Left ventricle myocardium inferior (tissue), 1 donor: ENCODE measurements around the gene CKAP4. TPM values are rescaled to one million over a fixed set of nuclear protein-coding genes. Genes with fewer than 3 reads are reported as not detected.
"Not testable (repeated sequence)": the region's sequence is repeated elsewhere in the genome, so short reads cannot be mapped to it uniquely, and the experiment has no call there.

Source experiments
- DNase-seq: peaks from one replicate; pipeline ENCODE4 v3.0.0-alpha.2; 2020
- H3K27ac ChIP-seq: fragments of 200-600 bp; replicated peaks from 2 replicates; pipeline ENCODE4 v1.8.0; 2021
- H3K27me3 ChIP-seq: fragments of 200-600 bp; 2 replicates; pipeline ENCODE4 v1.8.0; 2021; ENCODE audit warnings: low read depth
- H3K36me3 ChIP-seq: fragments of 200-600 bp; 2 replicates; pipeline ENCODE4 v1.8.0; 2021
- H3K4me1 ChIP-seq: fragments of 200-600 bp; 2 replicates; pipeline ENCODE4 v1.8.0; 2021
- H3K4me3 ChIP-seq: fragments of 200-600 bp; 2 replicates; pipeline ENCODE4 v1.8.0; 2021; ENCODE audit warnings: mild to moderate bottlenecking, moderate library complexity
- H3K9me3 ChIP-seq: fragments of 200-600 bp; replicated peaks from 2 replicates; pipeline ENCODE4 v1.8.0; 2021
- CTCF ChIP-seq: fragments of 200-600 bp; IDR thresholded peaks from 2 replicates; pipeline ENCODE4 v1.8.0; 2021; ENCODE audit warnings: antibody characterized with exemption, mild to moderate bottlenecking, borderline replicate concordance
- intact Hi-C: fragments of 100-400 bp; cut with micrococcal nuclease; formaldehyde crosslinking; loops from one replicate; pipeline ENCODE4 v1.11.0; 2022
- total RNA-seq: library from RNA; stranded (reverse); fragmentation: NEBNext Ultra II Directional; extraction: Animal tissue kit (Norgen Biotek cat#: 25700); gene quantifications from one replicate; pipeline ENCODE4 v1.2.1, GENCODE V29; 2021
- donor health status: DM: no; HTN: yes; CAD: no; lungs with severe emphysema.

Gene CKAP4
- total RNA-seq, 1 donor from 2014 or later, result 51.8 TPM

- no peaks in the 10 kb centered on the region for H3K4me1 ChIP-seq
- DNase-seq, result no peak
- no peak for TF ChIP-seq CTCF
- no peaks in the 10 kb centered on the region for H3K9me3 ChIP-seq
- H3K4me3 ChIP-seq, result no peak overlapping the region
- no peak overlapping the region for H3K27ac ChIP-seq
- intact Hi-C loops, result no loop called here
- no peaks in the 10 kb centered on the region for H3K27me3 ChIP-seq
- no peaks in the 10 kb centered on the region for H3K36me3 ChIP-seq
Observed at GRCh38 chr12:106290666-106291065, 42.8 kb upstream of the CKAP4 start.

GRCh38 chr12:106289196-106289681, 41.4 kb upstream of the CKAP4 start:
- Histone ChIP-seq H3K4me3 (no peak overlapping the region), H3K27me3 (no peaks in the 10 kb centered on the region), H3K36me3 (no peaks in the 10 kb centered on the region), H3K4me1 (peaks cover 10% of the 10 kb centered on the region), H3K9me3 (no peaks in the 10 kb centered on the region), H3K27ac (no peak overlapping the region)
- no peak for DNase-seq
- no peak for TF ChIP-seq CTCF
- intact Hi-C loops, result no loop called here

- Histone ChIP-seq H3K27me3 (no peaks in the 10 kb centered on the region), H3K9me3 (no peaks in the 10 kb centered on the region), H3K36me3 (no peaks in the 10 kb centered on the region), H3K27ac (no peak overlapping the region), H3K4me1 (peaks cover 16% of the 10 kb centered on the region), H3K4me3 (no peak overlapping the region)
- intact Hi-C loops, result no loop called here
- DNase-seq, result no peak
- TF ChIP-seq CTCF, result no peak
Observed at GRCh38 chr12:106288494-106289195, 40.8 kb upstream of the CKAP4 start.

GRCh38 chr12:106288101-106288493, 40.3 kb upstream of the CKAP4 start:
- Histone ChIP-seq H3K4me3 (no peak overlapping the region), H3K9me3 (no peaks in the 10 kb centered on the region), H3K27me3 (no peaks in the 10 kb centered on the region), H3K4me1 (peaks cover 19% of the 10 kb centered on the region), H3K27ac (no peak overlapping the region), H3K36me3 (no peaks in the 10 kb centered on the region)
- TF ChIP-seq CTCF, result no peak
- intact Hi-C loops, result no loop called here
- DNase-seq, result no peak

GRCh38 chr12:106287364-106287763, 39.5 kb upstream of the CKAP4 start:
- Histone ChIP-seq H3K36me3 (no peaks in the 10 kb centered on the region), H3K4me3 (no peak overlapping the region), H3K27ac (no peak overlapping the region), H3K9me3 (no peaks in the 10 kb centered on the region), H3K4me1 (peaks cover 23% of the 10 kb centered on the region), H3K27me3 (no peaks in the 10 kb centered on the region)
- DNase-seq, result no peak
- intact Hi-C loops, result no loop called here
- TF ChIP-seq CTCF, result no peak

GRCh38 chr12:106286576-106287162, 38.8 kb upstream of the CKAP4 start:
- H3K36me3 ChIP-seq, DNase-seq, intact Hi-C loops, H3K9me3 ChIP-seq, H3K27me3 ChIP-seq, H3K27ac ChIP-seq, H3K4me3 ChIP-seq: not testable (repeated sequence)
- peaks cover 23% of the 10 kb centered on the region for H3K4me1 ChIP-seq
